ENCODE data around the gene SH2D3A. TPM values are rescaled to one million over a fixed set of nuclear protein-coding genes. Genes with fewer than 3 reads are reported as not detected.
A peak's percentile ranks its signal among the peaks of the same experiment; 100 is the strongest.
"Not testable (repeated sequence)": the region's sequence is repeated elsewhere in the genome, so short reads cannot be mapped to it uniquely, and the experiment has no call there.

The SH2D3A gene
- total RNA-seq, 4 donors from 2014 or later: 52.4 to 77.2 (median 66.8) TPM

GRCh38 chr19:6710273-6711077, 56.8 kb downstream of the SH2D3A start:
- TF ChIP-seq CTCF (IDR thresholded peaks at IDR 0.05): no peak
- no peak for TF ChIP-seq POLR2A (IDR thresholded peaks at IDR 0.05)
- TF ChIP-seq EP300 (IDR thresholded peaks at IDR 0.05): no peak
- no peak for TF ChIP-seq POLR2AphosphoS5 (IDR thresholded peaks at IDR 0.05)
- Histone ChIP-seq H3K9me3 (no peaks in the 10 kb centered on the region), H3K36me3 (no peaks in the 10 kb centered on the region), H3K4me3 (no peak overlapping the region), H3K27ac (no peak overlapping the region), H3K27me3 (peaks cover 30% of the 10 kb centered on the region), H3K4me1 (peaks cover 4% of the 10 kb centered on the region)
- 26% methylated on average over 24 of the region's 30 CpGs for WGBS
- peak in 1 of 2 donors; percentile 58 for DNase-seq (ENCODE audit: low spot score in 2 of 2)

- H3K36me3 ChIP-seq: no peaks in the 10 kb centered on the region
- H3K9me3 ChIP-seq: no peaks in the 10 kb centered on the region
- no peak overlapping the region for H3K4me3 ChIP-seq
- WGBS: 55% methylated on average over 14 of the region's 14 CpGs
- TF ChIP-seq CTCF (IDR thresholded peaks at IDR 0.05) (no peak), POLR2A (IDR thresholded peaks at IDR 0.05) (no peak), EP300 (IDR thresholded peaks at IDR 0.05) (no peak), POLR2AphosphoS5 (IDR thresholded peaks at IDR 0.05) (no peak)
- H3K27ac ChIP-seq: no peak overlapping the region
- peaks cover 4% of the 10 kb centered on the region for H3K4me1 ChIP-seq
- peak in 1 of 2 donors; percentile 52 for DNase-seq (ENCODE audit: low spot score in 2 of 2)
- H3K27me3 ChIP-seq: peaks cover 30% of the 10 kb centered on the region
Measured at GRCh38 chr19:6709549-6709948, 57.7 kb downstream of the SH2D3A start.

GRCh38 chr19:6708913-6709312, 58.3 kb downstream of the SH2D3A start:
- H3K4me1 ChIP-seq, H3K9me3 ChIP-seq: not testable (repeated sequence)

GRCh38 chr19:6708346-6708745, 58.9 kb downstream of the SH2D3A start:
- Histone ChIP-seq H3K4me3 (no peak overlapping the region), H3K27me3 (peaks cover 30% of the 10 kb centered on the region), H3K36me3 (no peaks in the 10 kb centered on the region), H3K27ac (no peak overlapping the region), H3K9me3 (no peaks in the 10 kb centered on the region), H3K4me1 (peaks cover 4% of the 10 kb centered on the region)
- 81% methylated on average over 3 of the region's 3 CpGs for WGBS
- DNase-seq (ENCODE audit: low spot score in 2 of 2): no peak
- TF ChIP-seq POLR2AphosphoS5 (IDR thresholded peaks at IDR 0.05) (no peak), POLR2A (IDR thresholded peaks at IDR 0.05) (no peak), CTCF (IDR thresholded peaks at IDR 0.05) (no peak), EP300 (IDR thresholded peaks at IDR 0.05) (no peak)

More at GRCh38 chr19:6708913-6709312, 58.3 kb downstream of the SH2D3A start:
- H3K27me3 ChIP-seq: peaks cover 30% of the 10 kb centered on the region
- 89% methylated on average over 12 of the region's 12 CpGs for WGBS
- H3K27ac ChIP-seq, H3K4me3 ChIP-seq, H3K36me3 ChIP-seq: not testable (repeated sequence)
- peak in 1 of 2 donors; percentile 36 for DNase-seq (ENCODE audit: low spot score in 2 of 2)

GRCh38 chr19:6707658-6708018, 59.6 kb downstream of the SH2D3A start:
- Histone ChIP-seq H3K4me1 (peaks cover 4% of the 10 kb centered on the region), H3K36me3 (no peaks in the 10 kb centered on the region), H3K27ac (no peak overlapping the region), H3K27me3 (peaks cover 30% of the 10 kb centered on the region), H3K9me3 (no peaks in the 10 kb centered on the region), H3K4me3 (no peak overlapping the region)
- no peak for DNase-seq (ENCODE audit: low spot score in 2 of 2)
- 90% methylated on average over 11 of the region's 16 CpGs for WGBS
- TF ChIP-seq CTCF (IDR thresholded peaks at IDR 0.05) (no peak), POLR2A (IDR thresholded peaks at IDR 0.05) (no peak), POLR2AphosphoS5 (IDR thresholded peaks at IDR 0.05) (no peak), EP300 (IDR thresholded peaks at IDR 0.05) (no peak)
